HepG2 (cell line): Measurements from ENCODE around the gene LSMEM2. TPM values are rescaled to one million over a fixed set of nuclear protein-coding genes. Genes with fewer than 3 reads are reported as not detected.

Experiments
- HNF4G ChIP-seq, 2 experiments: sonication (generic) in 1 of 2; formaldehyde crosslinking in 1 of 2; IDR thresholded peaks; 2 replicates each; pipeline versions ENCODE4 v1.4.0 to v1.6.1; 2011 to 2020; ENCODE audit warnings: borderline replicate concordance in 2 of 2, low read depth in 2 of 2, mild to moderate bottlenecking in 2 of 2, low read length in 1 of 2, missing genetic modification reagents in 1 of 2, moderate library complexity in 1 of 2
- KDM6A ChIP-seq: IDR thresholded peaks from 2 replicates; pipeline ENCODE4 v1.6.1; 2016; ENCODE audit warnings: low read depth
- MIXL1 ChIP-seq: IDR thresholded peaks from 2 replicates; pipeline ENCODE4 v1.6.1; 2016
- MTA1 ChIP-seq: sonication (generic); formaldehyde crosslinking; IDR thresholded peaks from 2 replicates; pipeline ENCODE4 v1.4.0; 2020; ENCODE audit warnings: missing genetic modification reagents, mild to moderate bottlenecking, borderline replicate concordance
- NRL ChIP-seq: sonication (generic); formaldehyde crosslinking; IDR thresholded peaks from 2 replicates; pipeline ENCODE4 v1.5.0; 2020; ENCODE audit warnings: missing genetic modification reagents, mild to moderate bottlenecking, moderate library complexity, borderline replicate concordance
- RERE ChIP-seq: IDR thresholded peaks from 2 replicates; pipeline ENCODE4 v1.6.1; 2016; ENCODE audit warnings: low read depth, missing genetic modification reagents, missing compliant biosample characterization
- SIX4 ChIP-seq: sonication (generic); formaldehyde crosslinking; IDR thresholded peaks from 2 replicates; pipeline ENCODE4 v1.4.0; 2020; ENCODE audit warnings: missing genetic modification reagents
- SKIL ChIP-seq: sonication (generic); formaldehyde crosslinking; IDR thresholded peaks from 2 replicates; pipeline ENCODE4 v1.8.0; 2022; ENCODE audit warnings: missing genetic modification reagents, mild to moderate bottlenecking, moderate library complexity, borderline replicate concordance
- ZBTB42 ChIP-seq: sonication (generic); formaldehyde crosslinking; IDR thresholded peaks from 2 replicates; pipeline ENCODE4 v1.5.0; 2020; ENCODE audit warnings: mild to moderate bottlenecking, missing genetic modification reagents
- ZBTB46 ChIP-seq: sonication (generic); formaldehyde crosslinking; IDR thresholded peaks from 2 replicates; pipeline ENCODE4 v1.4.0; 2020; ENCODE audit warnings: mild to moderate bottlenecking, missing genetic modification reagents, borderline replicate concordance
- ZNF160 ChIP-seq: sonication (generic); formaldehyde crosslinking; IDR thresholded peaks from 2 replicates; pipeline ENCODE4 v1.8.0; 2022; ENCODE audit warnings: mild to moderate bottlenecking, inconsistent platforms, missing genetic modification reagents
- ZNF546 ChIP-seq: sonication (generic); formaldehyde crosslinking; conservative IDR thresholded peaks from 2 replicates; pipeline ENCODE4 v1.8.1; 2023; ENCODE audit warnings: mild to moderate bottlenecking, missing genetic modification reagents
- ZNF567 ChIP-seq: sonication (generic); formaldehyde crosslinking; IDR thresholded peaks from 2 replicates; pipeline ENCODE4 v1.8.1; 2023; ENCODE audit warnings: mild to moderate bottlenecking, missing genetic modification reagents, borderline replicate concordance
- ZNF614 ChIP-seq: IDR thresholded peaks from 2 replicates; pipeline ENCODE4 v1.6.1; 2018; ENCODE audit warnings: missing biosample characterization, missing genetic modification reagents, inconsistent platforms, borderline replicate concordance
- ZXDC ChIP-seq: sonication (generic); formaldehyde crosslinking; IDR thresholded peaks from 2 replicates; pipeline ENCODE4 v1.5.0; 2020; ENCODE audit warnings: mild to moderate bottlenecking, missing genetic modification reagents
- polyA plus RNA-seq, 8 experiments: library from polyadenylated mRNA; depleted of rRNA in 3 of 8; stranded (reverse) in 7 of 8; unstranded in 1 of 8; fragments of >200 nt; fragmentation: Illumina TruSeq in 4 of 8; extraction: Trizol in 4 of 8; gene quantifications; 2 replicates each; pipeline versions ENCODE4 v1.2.1 to v1.2.3, GENCODE V29; 2011 to 2016; ENCODE audit warnings: low read depth in 4 of 8, missing spikeins in 1 of 8, mixed read lengths in 1 of 8; ENCODE audit not compliant: insufficient read depth in 1 of 8
- total RNA-seq, 5 experiments: library from RNA; depleted of rRNA; stranded (reverse); fragments of >200 nt; fragmentation: Illumina TruSeq; extraction: Trizol; gene quantifications; 2 replicates each; pipeline ENCODE4 v1.2.3, GENCODE V29; 2016; ENCODE audit warnings: low read depth in 1 of 5

LSMEM2 gene
- total and polyA plus RNA-seq, 2 of the 13 experiments (the other 11 are each of a cell fraction or from before 2014, with no cell fraction given) = 0.07 to 0.41 TPM

GRCh38 chr3:50264383-50264963 is 14.4 kb upstream of the LSMEM2 start (continued):
- TF ChIP-seq ZBTB46 (CRISPR knock-in tag) (0 out of 2 replicates have a peak, but pooled peaks have one; percentile 25), NRL (no peak), ZNF567 (CRISPR knock-in tag) (0 out of 2 replicates have a peak, but pooled peaks have one; percentile 1), ZXDC (CRISPR knock-in tag) (0 out of 2 replicates have a peak, but pooled peaks have one; percentile 19), ZNF614 (peak; percentile 89), RERE (CRISPR knock-in tag) (no peak), KDM6A (CRISPR knock-in tag) (peak; percentile 64), MIXL1 (CRISPR knock-in tag) (no peak), ZNF160 (CRISPR knock-in tag) (0 out of 2 replicates have a peak, but pooled peaks have one; percentile 9), SKIL (CRISPR knock-in tag) (peak; percentile 41; the same call in 1 of the 2 replicates), HNF4G (IDR thresholded peaks at IDR 0.05; ENCODE audit: borderline replicate concordance, low read depth, low read length) (peak; percentile 57; the same call in 1 of the 2 replicates), HNF4G (CRISPR knock-in tag; IDR thresholded peaks at IDR 0.05; ENCODE audit: borderline replicate concordance, low read depth) (no peak), SIX4 (CRISPR knock-in tag) (0 out of 2 replicates have a peak, but pooled peaks have one; percentile 21), ZBTB42 (CRISPR knock-in tag) (no peak), ZNF546 (CRISPR knock-in tag) (no peak), MTA1 (CRISPR knock-in tag) (peak; percentile 83; the same call in 1 of the 2 replicates)
